B cell (primary cell): ENCODE data around the gene RNU4-1. TPM values are rescaled to one million over a fixed set of nuclear protein-coding genes. Genes with fewer than 3 reads are reported as not detected.

Source experiments
- ATAC-seq: fragments of 200-7000 bp; cut with Tn5 transposase; one replicate; pipeline ENCODE4 v1.10.0; 2021; ENCODE audit warnings: low read depth, mild to moderate bottlenecking, moderate number of reproducible peaks, moderate library complexity
- CTCF ChIA-PET: fragments of 350-600 bp; sonication (Branson Sonifier 250); formaldehyde crosslinking; loops from one replicate; lab custom pipeline; 2021; ENCODE audit warnings: antibody characterized with exemption, inconsistent platforms; lab: Charles Lee
- POLR2A ChIA-PET: fragments of 350-600 bp; sonication (Branson Sonifier 250); formaldehyde crosslinking; loops from one replicate; lab custom pipeline; 2021; ENCODE audit warnings: antibody characterized with exemption; lab: Charles Lee
- DNase-seq: peaks from one replicate; pipeline ENCODE4 v3.0.0; 2013
- H2AFZ ChIP-seq: 2 replicates; pipeline ENCODE4 v1.6.1; 2012; ENCODE audit warnings: mild to moderate bottlenecking, low read depth, low read length; ENCODE audit not compliant: insufficient read depth, poor library complexity, severe bottlenecking
- H3K27ac ChIP-seq, 2 donors: 1 replicate in 1 of 2; 2 replicates in 1 of 2; pipeline ENCODE4 v1.5.1; 2012 to 2013; ENCODE audit warnings: low read length in 2 of 2, mild to moderate bottlenecking in 2 of 2, moderate library complexity in 1 of 2
- H3K27me3 ChIP-seq, 4 experiments: fragments of 200-600 bp in 1 of 4; sonication (generic) in 1 of 4; replicated peaks in 1 of 4; 1 replicate in 2 of 4; 2 replicates in 2 of 4; pipeline versions ENCODE4 v1.6.1 to v1.7.0; 2013 to 2016; ENCODE audit warnings: low read length in 3 of 4, mild to moderate bottlenecking in 2 of 4, mixed read lengths in 1 of 4, moderate library complexity in 1 of 4; ENCODE audit not compliant: insufficient read depth in 4 of 4, control insufficient read depth in 3 of 4; ENCODE audit errors: control extremely low read depth in 1 of 4
- H3K36me3 ChIP-seq, 2 experiments: replicated peaks in 1 of 2; 1 replicate in 1 of 2; 2 replicates in 1 of 2; pipeline versions ENCODE4 v1.6.1 to v1.7.1; 2013; ENCODE audit warnings: low read length in 1 of 2; ENCODE audit not compliant: insufficient read depth in 2 of 2, control insufficient read depth in 1 of 2; ENCODE audit errors: control extremely low read depth in 1 of 2, extremely low read depth in 1 of 2
- H3K4me1 ChIP-seq, 2 donors: fragments of 200-600 bp in 1 of 2; sonication (generic) in 1 of 2; 1 replicate in 1 of 2; 2 replicates in 1 of 2; pipeline versions ENCODE4 v1.5.1 to v1.6.1; 2013 to 2017; ENCODE audit warnings: low read length in 2 of 2; ENCODE audit not compliant: control insufficient read depth in 2 of 2, insufficient read depth in 2 of 2
- H3K4me2 ChIP-seq: replicated peaks from 2 replicates; pipeline ENCODE3; 2012; ENCODE audit warnings: mild to moderate bottlenecking, low read depth, low read length; ENCODE audit not compliant: poor library complexity, severe bottlenecking
- H3K4me3 ChIP-seq, 5 experiments: fragments of 200-600 bp in 1 of 5; sonication (generic) in 1 of 5; 1 replicate in 3 of 5; 2 replicates in 2 of 5; pipeline versions ENCODE4 v1.5.1 to v1.7.0; 2011 to 2016; ENCODE audit warnings: low read length in 4 of 5, mild to moderate bottlenecking in 4 of 5, low read depth in 2 of 5, control low read depth in 1 of 5, moderate library complexity in 1 of 5; ENCODE audit not compliant: insufficient read depth in 1 of 5; ENCODE audit errors: control extremely low read depth in 1 of 5, extremely low read depth in 1 of 5
- H3K79me2 ChIP-seq: fragments of 200-600 bp; sonication (generic); one replicate; pipeline ENCODE4 v1.6.0; 2016; ENCODE audit warnings: low read length; ENCODE audit not compliant: control insufficient read depth, insufficient read depth
- H3K9ac ChIP-seq: fragments of 200-600 bp; sonication (generic); 2 replicates; pipeline ENCODE4 v1.6.1; 2017; ENCODE audit warnings: mild to moderate bottlenecking, low read length, moderate library complexity
- H3K9me3 ChIP-seq, 3 donors: one replicate each; pipeline versions ENCODE4 v1.6.1 to v1.7.1; 2013; ENCODE audit warnings: low read length in 2 of 3; ENCODE audit not compliant: control insufficient read depth in 2 of 3, insufficient read depth in 1 of 3; ENCODE audit errors: control extremely low read depth in 1 of 3
- H4K20me1 ChIP-seq: 2 replicates; pipeline ENCODE4 v1.6.0; 2012; ENCODE audit warnings: mild to moderate bottlenecking, low read length; ENCODE audit not compliant: insufficient read depth, control insufficient read depth, poor library complexity, severe bottlenecking
- H3K27ac Mint-ChIP-seq: one replicate; pipeline ENCODE4 v1.8.0; 2021; ENCODE audit warnings: mixed read lengths
- H3K27me3 Mint-ChIP-seq: one replicate; pipeline ENCODE4 v1.8.0; 2021; ENCODE audit warnings: mixed read lengths
- H3K4me1 Mint-ChIP-seq: one replicate; pipeline ENCODE4 v1.8.0; 2021; ENCODE audit warnings: mixed read lengths
- H3K4me3 Mint-ChIP-seq: one replicate; pipeline ENCODE4 v1.8.0; 2021; ENCODE audit warnings: mixed read lengths
- H3K9me3 Mint-ChIP-seq: one replicate; pipeline ENCODE4 v1.8.0; 2022; ENCODE audit warnings: mixed read lengths; ENCODE audit not compliant: insufficient read depth
- CTCF ChIP-seq: fragments of 200-600 bp; IDR thresholded peaks from one replicate; pipeline ENCODE4 v1.8.0; 2022; ENCODE audit warnings: antibody characterized with exemption, mild to moderate bottlenecking
- EZH2 ChIP-seq: IDR thresholded peaks from 2 replicates; pipeline ENCODE4 v1.6.1; 2012; ENCODE audit warnings: borderline replicate concordance, low read depth, mild to moderate bottlenecking, moderate library complexity, low read length; ENCODE audit not compliant: insufficient read depth, poor library complexity, severe bottlenecking
- WGBS: methylation state at CpG from one replicate; pipeline ENCODE4 v1.1.5; 2013; ENCODE audit warnings: missing lambda C conversion rate; ENCODE audit not compliant: insufficient coverage; 5-methylcytosine and 5-hydroxymethylcytosine counted together
- intact Hi-C: fragments of 100-400 bp; cut with micrococcal nuclease; formaldehyde crosslinking; loops from one replicate; pipeline ENCODE4 v1.10.0; 2022
- polyA plus RNA-seq: library from polyadenylated mRNA; depleted of rRNA; stranded (reverse); fragments of >200 nt; gene quantifications from 2 replicates; pipeline ENCODE4 v1.2.3, GENCODE V29; 2012
- total RNA-seq, 2 donors: library from RNA; stranded (reverse); fragments of 120-200 nt in 1 of 2; gene quantifications; 1 replicate in 1 of 2; 2 replicates in 1 of 2; pipeline versions ENCODE4 v1.2.3 to v1.2.4, GENCODE V29; 2013 to 2022

Gene RNU4-1
- total and polyA plus RNA-seq, 2 donors (not counting 1 experiment from before 2014, with no cell fraction given): 3,269 TPM; not detected in 1

- ChIA-PET CTCF (interaction anchor here (1.4 to 2.9 kb wide), 2 partner anchors 20 to 60 kb away, joined by 3 to 10 read pairs; no protein-coding TSS in a partner anchor), POLR2A (interaction anchor here (0.6 kb wide), 1 partner anchor 16 kb away, joined by 6 read pairs; no protein-coding TSS in a partner anchor)
- no peaks in the 10 kb centered on the region for H3K27me3 Mint-ChIP-seq
- Histone ChIP-seq H3K4me2 (no peak overlapping the region), H3K27ac (no peak overlapping the region), H3K79me2 (no peaks in the 10 kb centered on the region), H4K20me1 (no peaks in the 10 kb centered on the region), H2AFZ (no peak overlapping the region), H3K9ac (no peak overlapping the region), H3K4me3 (no peak overlapping the region), H3K36me3 (no peaks in the 10 kb centered on the region), H3K27me3 (no peaks in the 10 kb centered on the region), H3K4me1 (peaks cover 8 to 14% of the 10 kb centered on the region in 2 donors), H3K9me3 (no peaks in the 10 kb centered on the region)
- H3K27ac Mint-ChIP-seq: no peak overlapping the region
- intact Hi-C loops: no loop called here
- no peaks in the 10 kb centered on the region for H3K9me3 Mint-ChIP-seq
- TF ChIP-seq CTCF (no peak), EZH2 (no peak)
- no peak overlapping the region for H3K4me3 Mint-ChIP-seq
- DNase-seq (no peak), ATAC-seq (no peak)
- peaks cover 13% of the 10 kb centered on the region for H3K4me1 Mint-ChIP-seq
- WGBS: 86% methylated on average over 5 of the region's 12 CpGs
Observed at GRCh38 chr12:120287491-120287890, 5.5 kb downstream of the RNU4-1 start.

GRCh38 chr12:120286768-120287490 is 6.1 kb downstream of the RNU4-1 start:
- Histone ChIP-seq H3K9me3 (no peaks in the 10 kb centered on the region), H3K4me2 (no peak overlapping the region), H3K9ac (no peak overlapping the region), H3K27ac (no peak overlapping the region), H3K36me3 (no peaks in the 10 kb centered on the region), H3K79me2 (no peaks in the 10 kb centered on the region), H3K27me3 (peaks cover 0 to 2% (median 0%) of the 10 kb centered on the region in 4 experiments), H2AFZ (no peak overlapping the region), H4K20me1 (no peaks in the 10 kb centered on the region), H3K4me1 (peaks cover 8 to 13% of the 10 kb centered on the region in 2 donors), H3K4me3 (no peak overlapping the region)
- intact Hi-C loops: no loop called here
- ChIA-PET CTCF (interaction anchor here (1.4 to 2.9 kb wide), 2 partner anchors 19 to 59 kb away, joined by 3 to 10 read pairs; no protein-coding TSS in a partner anchor), POLR2A (interaction anchor here (0.6 kb wide), 1 partner anchor 16 kb away, joined by 6 read pairs; no protein-coding TSS in a partner anchor)
- Mint-ChIP-seq H3K27ac (no peak overlapping the region), H3K27me3 (no peaks in the 10 kb centered on the region), H3K4me1 (peaks cover 13% of the 10 kb centered on the region), H3K4me3 (no peak overlapping the region), H3K9me3 (no peaks in the 10 kb centered on the region)
- WGBS: 91% methylated on average over 6 of the region's 7 CpGs
- no peak for TF ChIP-seq EZH2
- no peak for TF ChIP-seq CTCF
- DNase-seq (no peak), ATAC-seq (no peak)
